K562 (cell line): ENCODE data around the gene FKBP8. TPM values are rescaled to one million over a fixed set of nuclear protein-coding genes. Genes with fewer than 3 reads are reported as not detected.

Experiments used
- ATAC-seq: fragments of 200-7000 bp; cut with Tn5 transposase; 3 replicates; pipeline ENCODE4 v1.9.1; 2020; ENCODE audit warnings: moderate library complexity
- BruUV-seq: library from RNA; stranded (reverse); fragments of 400-500 nt; replicated peaks from 2 replicates; lab custom pipeline; 2021; lab: Mats Ljungman, UMichigan
- CTCF ChIA-PET: fragments of 300-600 bp; formaldehyde crosslinking; extraction: SDS; loops from one replicate; lab custom pipeline; 2021; ENCODE audit warnings: low intra/inter-chr PET ratio; lab: Yijun Ruan, JAX
- POLR2A ChIA-PET: fragments of 300-600, 350-650 bp; sonication (Branson Sonifier 250); formaldehyde crosslinking; extraction: SDS; loops from one replicate; lab custom pipeline; 2021; ENCODE audit warnings: antibody characterized with exemption, inconsistent platforms; lab: Yijun Ruan, JAX
- DNase-seq, 4 experiments: peaks; one replicate each; pipeline versions ENCODE4 v3.0.0 to v3.0.0-alpha.2; 2011 to 2018; ENCODE audit warnings: low spot score in 3 of 4, mixed read lengths in 3 of 4; ENCODE audit errors: extremely low read depth in 1 of 4
- FAIRE-seq: peaks from 2 replicates; lab custom pipeline; 2011; peaks lifted over from hg19 to GRCh38; lab: Jason Lieb, UNC
- H2AFZ ChIP-seq: 2 replicates; pipeline ENCODE4 v1.6.0; 2011; ENCODE audit warnings: low read depth, low read length, control low read depth, inconsistent platforms
- H3K27ac ChIP-seq: fragments of 200-600 bp; 3 replicates; pipeline ENCODE4 v1.8.0; 2011; ENCODE audit warnings: low read depth, mild to moderate bottlenecking, control low read depth, inconsistent platforms, low read length, moderate library complexity, mixed read lengths; ENCODE audit errors: extremely low read depth
- H3K27me3 ChIP-seq, 2 experiments: fragments of 300-600 bp in 1 of 2; 2 replicates in 1 of 2; 3 replicates in 1 of 2; pipeline versions ENCODE4 v1.6.0 to v1.8.0; 2011; ENCODE audit warnings: inconsistent platforms in 2 of 2, low read length in 2 of 2, mild to moderate bottlenecking in 1 of 2, mixed read lengths in 1 of 2, moderate library complexity in 1 of 2; ENCODE audit not compliant: control insufficient read depth in 2 of 2, insufficient read depth in 2 of 2
- H3K36me3 ChIP-seq: fragments of 300-600 bp; 3 replicates; pipeline ENCODE4 v1.8.0; 2011; ENCODE audit warnings: mild to moderate bottlenecking, low read length, inconsistent platforms; ENCODE audit not compliant: control insufficient read depth, insufficient read depth
- H3K4me1 ChIP-seq, 2 experiments: fragments of 200-600 bp in 1 of 2; replicated peaks in 1 of 2; 2 replicates in 1 of 2; 3 replicates in 1 of 2; pipeline versions ENCODE4 v1.5.1 to v1.8.0; 2011; ENCODE audit warnings: inconsistent platforms in 2 of 2, low read length in 2 of 2, mild to moderate bottlenecking in 1 of 2, mixed read lengths in 1 of 2, moderate library complexity in 1 of 2; ENCODE audit not compliant: control insufficient read depth in 2 of 2, insufficient read depth in 2 of 2
- H3K4me2 ChIP-seq: 2 replicates; pipeline ENCODE4 v1.6.1; 2011; ENCODE audit warnings: low read length, control low read depth, inconsistent platforms, mixed read lengths; ENCODE audit not compliant: insufficient read depth
- H3K4me3 ChIP-seq: fragments of 200-600 bp; sonication (generic), shearing (Covaris generic); 2 replicates; pipeline ENCODE4 v1.5.1; 2016; ENCODE audit warnings: control low read depth, inconsistent platforms
- H3K79me2 ChIP-seq: fragments of 200-600 bp; 3 replicates; pipeline ENCODE4 v1.8.0; 2011; ENCODE audit warnings: low read length, inconsistent platforms; ENCODE audit not compliant: control insufficient read depth, insufficient read depth
- H3K9ac ChIP-seq, 2 experiments: 2 replicates each; pipeline versions ENCODE4 v1.6.0 to v1.6.1; 2011; ENCODE audit warnings: low read depth in 2 of 2, low read length in 2 of 2, control low read depth in 1 of 2, inconsistent platforms in 1 of 2, mild to moderate bottlenecking in 1 of 2, mixed read lengths in 1 of 2; ENCODE audit not compliant: insufficient read depth in 1 of 2
- H3K9me1 ChIP-seq: one replicate; pipeline ENCODE4 v1.6.0; 2011; ENCODE audit warnings: inconsistent platforms, mild to moderate bottlenecking, low read length, moderate library complexity; ENCODE audit not compliant: control insufficient read depth, insufficient read depth
- H3K9me3 ChIP-seq: replicated peaks from 2 replicates; pipeline ENCODE4 v1.5.1; 2011; ENCODE audit warnings: low read depth, low read length, inconsistent platforms; ENCODE audit not compliant: control insufficient read depth, insufficient read depth
- H4K20me1 ChIP-seq: replicated peaks from 2 replicates; pipeline ENCODE4 v1.6.1; 2011; ENCODE audit warnings: low read length, inconsistent platforms, mixed read lengths; ENCODE audit not compliant: control insufficient read depth, insufficient read depth
- BCOR ChIP-seq: fragments of 450-650 bp; IDR thresholded peaks from 2 replicates; pipeline ENCODE4 v1.6.1; 2016
- PATZ1 ChIP-seq: fragments of 250-450 bp; sonication (Bioruptor Pico); IDR thresholded peaks from 2 replicates; pipeline ENCODE4 v1.5.0; 2020; ENCODE audit warnings: mild to moderate bottlenecking, borderline replicate concordance
- RBFOX2 ChIP-seq: fragments of 200-400 bp; formaldehyde crosslinking; IDR thresholded peaks from 2 replicates; pipeline ENCODE4 v1.6.1; 2017; ENCODE audit warnings: low read depth, mild to moderate bottlenecking, low read length, moderate library complexity
- THRA ChIP-seq: fragments of 450-650 bp; IDR thresholded peaks from 2 replicates; pipeline ENCODE4 v1.6.1; 2017; ENCODE audit warnings: mild to moderate bottlenecking, moderate library complexity
- WGBS: fragments of 100-300 bp; shearing (Covaris generic); methylation state at CpG from one replicate; pipeline ENCODE4 v1.1.6; 2016; ENCODE audit warnings: low coverage, mixed read lengths; ENCODE audit not compliant: insufficient coverage; ENCODE audit errors: missing lambda C conversion rate; 5-methylcytosine and 5-hydroxymethylcytosine counted together
- in situ Hi-C: fragments of 300-500 bp; cut with MboI; formaldehyde crosslinking; loops from 4 replicates; pipeline ENCODE4 v1.15.0; 2018; ENCODE audit warnings: inconsistent platforms, mixed read lengths
- intact Hi-C: fragments of 100-400 bp; cut with micrococcal nuclease; formaldehyde crosslinking; loops from 2 replicates; pipeline ENCODE4 v1.14.2; 2022
- polyA plus RNA-seq, 8 experiments: library from polyadenylated mRNA; depleted of rRNA in 4 of 8; stranded (reverse) in 5 of 8; unstranded in 3 of 8; fragments of >200 nt; fragmentation: Nextera tagmentation in 2 of 8; fragmentation: Illumina TruSeq in 1 of 8; extraction: Ambion mirVana in 2 of 8; extraction: Trizol in 1 of 8; gene quantifications; 2 replicates each; pipeline versions ENCODE4 v1.2.1 to v1.2.3, GENCODE V29; 2011 to 2014; ENCODE audit warnings: inconsistent platforms in 1 of 8, missing spikeins in 1 of 8
- total RNA-seq, 7 experiments: library from RNA; depleted of rRNA in 6 of 7; stranded (reverse); fragments of >200 nt in 6 of 7; fragmentation: Illumina TruSeq in 2 of 7; extraction: Trizol in 2 of 7; gene quantifications; 2 replicates each; pipeline versions ENCODE4 v1.2.1 to v1.2.3, GENCODE V29; 2011 to 2021; ENCODE audit warnings: low replicate concordance in 1 of 7

Gene FKBP8
- total and polyA plus RNA-seq, 9 of the 15 experiments (the other 6 are each of a cell fraction or from before 2014, with no cell fraction given), result 0.46 to 236 (median 104) TPM

- TF ChIP-seq PATZ1 (CRISPR knock-in tag) (no peak), BCOR (peak; percentile 76)
Measured at GRCh38 chr19:18533058-18533457, 10.3 kb downstream of the FKBP8 start (continued).

GRCh38 chr19:18532168-18532890 is 11.0 kb downstream of the FKBP8 start:
- Histone ChIP-seq H2AFZ (no peak overlapping the region), H4K20me1 (no peaks in the 10 kb centered on the region), H3K4me1 (peaks cover 0 to 12% of the 10 kb centered on the region in 2 experiments; a peak in 2 of 5 replicates), H3K27ac (no peak overlapping the region), H3K27me3 (no peaks in the 10 kb centered on the region), H3K36me3 (peaks cover 43% of the 10 kb centered on the region; the same call in 2 of the 3 replicates), H3K9me1 (no peaks in the 10 kb centered on the region), H3K9me3 (no peaks in the 10 kb centered on the region), H3K9ac (no peak overlapping the region; a peak in 1 of 4 replicates), H3K79me2 (no peaks in the 10 kb centered on the region), H3K4me2 (no peak overlapping the region), H3K4me3 (no peak overlapping the region)
- DNase-seq (peak in 2 of 4 experiments; percentile 3 to 4), ATAC-seq (no peak; the same call in 2 of the 3 replicates), FAIRE-seq (no peak)
- 92% methylated on average over 21 of the region's 22 CpGs for WGBS
- intact Hi-C loops, result no loop called here
- in situ Hi-C loops, result no loop called here
- ChIA-PET CTCF (no interaction called here), POLR2A (interaction anchor here (0.6 to 1.5 kb wide), 3 partner anchors 10 to 240 kb away, joined by 3 to 8 read pairs (median 3); no protein-coding TSS in a partner anchor)
- no peak for TF ChIP-seq THRA
- peak; percentile 50 for TF ChIP-seq RBFOX2
- no TSS peak for BruUV-seq
